HG02571 (cell line): ENCODE data around the gene PROSER3.
"Not testable (repeated sequence)": the region's sequence is repeated elsewhere in the genome, so short reads cannot be mapped to it uniquely, and the experiment has no call there.

Experiments
- ATAC-seq: cut with Tn5 transposase; IDR thresholded peaks from one replicate; pipeline ENCODE4 v1.9.1; 2021; ENCODE audit warnings: mild to moderate bottlenecking, moderate library complexity; ENCODE audit not compliant: unreplicated experiment

The PROSER3 gene

GRCh38 chr19:35789978-35790944 is 32.3 kb downstream of the PROSER3 start:
- ATAC-seq = no peak

DNA sequence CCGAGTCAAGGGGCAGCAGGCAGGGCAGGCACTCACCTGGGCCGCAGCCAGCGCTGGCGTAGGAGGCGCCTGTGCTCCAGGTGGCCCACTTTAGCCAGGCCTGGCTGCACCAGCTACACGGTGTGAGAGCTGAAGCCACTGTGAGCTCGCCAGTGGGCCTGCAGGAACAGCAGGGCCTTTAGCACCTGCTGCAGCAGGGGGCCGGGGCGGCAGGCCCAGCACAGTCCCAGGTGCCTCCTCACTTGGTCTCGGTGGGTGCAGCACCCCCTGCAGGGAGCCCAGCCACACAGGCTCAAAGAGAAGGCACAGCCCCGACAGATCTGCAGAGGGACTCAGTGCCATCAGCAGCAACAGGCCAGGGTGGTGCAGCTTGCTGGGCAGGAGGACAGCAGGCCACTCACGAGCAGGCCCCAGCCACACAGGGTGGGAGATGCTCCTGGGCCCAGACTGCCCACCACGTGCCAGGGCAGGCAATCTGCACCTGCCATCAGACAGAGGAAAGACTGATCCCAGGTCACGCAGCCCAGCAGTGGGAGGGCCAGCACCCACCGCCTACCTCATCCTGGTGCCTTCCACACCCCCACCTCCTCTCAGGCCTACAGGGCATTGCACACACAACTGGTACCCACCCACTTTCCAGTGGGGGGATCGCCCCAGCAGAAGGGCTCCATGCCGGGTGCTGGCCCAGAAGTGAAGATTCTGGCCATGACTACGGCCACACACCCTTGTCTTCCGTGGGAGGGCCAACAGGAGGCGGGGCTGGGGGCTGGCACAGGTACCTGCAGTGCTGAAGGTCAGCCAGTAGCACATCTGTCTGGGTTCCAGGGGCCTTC is 33.2 kb downstream of the PROSER3 start:
- no peak for ATAC-seq

- ATAC-seq = no peak
Measured at GRCh38 chr19:35791814-35792279, 33.9 kb downstream of the PROSER3 start.

GRCh38 chr19:35792312-35792711 is 34.3 kb downstream of the PROSER3 start:
- ATAC-seq = no peak

- no peak for ATAC-seq
Measured at GRCh38 chr19:35792888-35793287, 34.9 kb downstream of the PROSER3 start.

DNA sequence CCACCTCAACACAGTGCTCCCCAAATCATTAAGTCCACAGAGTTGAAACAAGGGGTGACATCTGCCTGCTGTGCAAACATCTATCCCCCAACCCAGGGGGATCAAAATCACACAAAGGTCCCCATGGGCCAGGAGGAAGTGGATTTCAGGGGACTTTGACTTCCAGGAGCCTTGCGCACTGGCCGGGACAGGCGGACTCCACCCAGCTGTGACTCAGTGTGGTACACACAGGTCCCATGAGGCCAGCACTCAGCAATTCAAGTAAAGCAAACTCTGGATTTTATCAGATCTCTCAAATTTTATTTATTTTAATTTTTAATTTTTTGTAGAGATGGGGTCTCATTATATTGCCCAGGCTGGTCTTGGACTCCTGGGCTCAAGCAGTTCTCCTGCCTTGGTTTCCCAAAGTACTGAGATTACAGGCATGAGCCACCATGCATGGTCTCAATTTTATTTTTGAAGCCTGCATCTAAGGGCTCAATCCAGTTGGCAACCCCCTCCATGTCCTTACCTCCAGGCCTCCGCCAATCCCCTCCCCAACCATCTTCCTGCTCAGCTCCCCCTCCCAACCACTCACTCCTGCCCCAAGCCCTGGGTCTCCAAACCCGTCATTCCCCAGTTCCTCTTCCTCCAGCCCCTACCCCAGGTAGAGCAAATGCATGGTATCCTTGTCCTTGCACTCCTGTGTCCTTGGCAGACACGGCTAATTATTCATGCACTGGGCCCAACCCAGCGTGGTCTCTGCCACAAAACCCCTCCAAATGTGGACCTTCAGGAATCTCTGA is 35.6 kb downstream of the PROSER3 start:
- ATAC-seq = no peak

- not testable (repeated sequence) for ATAC-seq
Measured at GRCh38 chr19:35795564-35795963, 37.6 kb downstream of the PROSER3 start.

DNA sequence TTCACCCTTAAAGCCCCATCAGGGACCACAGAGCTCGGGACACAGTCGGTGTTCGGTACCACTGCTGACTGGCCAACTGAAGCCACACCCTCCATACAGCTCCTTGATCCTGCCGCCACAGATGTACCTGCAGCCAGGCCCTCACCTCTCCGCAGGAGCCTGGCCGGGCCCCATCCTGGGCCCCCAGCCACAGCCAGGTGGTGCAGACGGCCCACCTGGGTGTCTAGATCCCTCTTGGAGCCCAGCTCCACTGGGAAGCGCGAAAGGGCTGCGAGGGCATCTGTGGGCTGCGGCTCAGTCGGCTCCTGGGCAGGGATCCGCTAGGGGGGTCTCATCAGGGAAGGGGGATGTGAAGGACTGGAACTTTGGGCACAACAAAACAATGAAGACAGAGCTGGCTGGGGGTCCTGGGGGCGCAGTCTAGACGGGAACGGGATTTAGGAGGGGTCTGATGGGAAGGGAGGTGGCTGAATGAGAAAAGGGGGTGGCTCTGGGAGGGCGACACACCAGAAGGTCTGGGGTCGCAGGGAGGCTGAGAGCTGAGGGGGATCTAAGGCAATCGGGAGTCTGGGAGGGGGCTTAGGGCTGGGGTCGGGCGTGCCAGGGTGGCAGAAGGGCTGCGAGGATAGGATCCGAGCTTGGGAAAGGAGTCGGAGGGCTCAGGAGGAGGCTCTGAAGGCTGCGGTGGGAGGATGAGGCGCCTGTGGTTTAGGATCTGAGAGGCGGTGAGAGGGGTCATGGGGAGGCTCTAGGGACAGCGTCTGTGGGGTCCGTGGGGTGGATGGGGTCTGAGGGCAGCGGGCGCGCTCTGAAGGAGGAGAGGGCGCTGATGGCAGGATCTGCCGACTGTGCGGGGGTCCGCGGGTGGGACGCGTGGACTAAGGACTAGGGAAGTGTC is 38.9 kb downstream of the PROSER3 start:
- no peak for ATAC-seq

- no peak for ATAC-seq
Measured at GRCh38 chr19:35797663-35798062, 39.7 kb downstream of the PROSER3 start.

GRCh38 chr19:35801828-35802227 is 43.9 kb downstream of the PROSER3 start:
- ATAC-seq = no peak

DNA sequence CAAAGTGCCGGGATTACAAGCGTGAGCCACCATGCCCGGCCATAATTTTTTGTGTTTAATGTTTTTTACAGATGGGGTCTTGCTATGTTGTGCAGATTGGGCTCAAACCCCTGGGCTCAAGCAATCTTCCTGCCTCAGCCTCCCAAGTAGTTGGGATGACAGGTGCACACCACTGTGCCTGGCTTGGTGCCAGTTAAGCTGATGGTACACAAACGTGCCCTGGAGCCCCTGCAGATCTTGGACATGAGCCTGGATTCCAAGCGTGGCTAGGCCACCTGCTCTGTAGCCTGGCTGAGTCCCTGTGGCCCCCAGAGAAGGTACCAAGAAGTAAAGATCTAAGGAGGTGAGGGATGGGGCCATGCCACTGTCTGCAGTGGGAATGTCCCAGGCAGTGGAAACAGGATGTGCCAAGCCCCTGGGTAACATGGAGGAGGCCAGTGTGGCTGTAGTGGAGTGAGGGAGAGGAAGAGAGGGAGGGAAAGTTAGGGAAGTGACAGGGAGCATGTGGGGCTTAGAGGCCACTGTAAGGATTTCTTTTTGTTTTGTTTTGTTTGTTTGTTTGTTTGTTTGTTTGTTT is 47.6 kb downstream of the PROSER3 start:
- no peak for ATAC-seq

GRCh38 chr19:35806597-35806996 is 48.6 kb downstream of the PROSER3 start:
- no peak for ATAC-seq

GRCh38 chr19:35807633-35808032 is 49.7 kb downstream of the PROSER3 start:
- ATAC-seq = no peak

GRCh38 chr19:35811317-35812219 is 53.6 kb downstream of the PROSER3 start:
- no peak for ATAC-seq

- ATAC-seq = no peak
Measured at GRCh38 chr19:35812220-35813042, 54.5 kb downstream of the PROSER3 start, which contains the start of gene PRODH2. PRODH2 (minus strand) TSS chr19:35812845; CDS start chr19:35812805, 40 bp downstream.

- no peak for ATAC-seq
Measured at GRCh38 chr19:35813043-35813890, 55.3 kb downstream of the PROSER3 start.

- no peak for ATAC-seq
Measured at GRCh38 chr19:35816262-35816661, 58.3 kb downstream of the PROSER3 start.
